Caco-2 (cell line): ENCODE measurements around the gene MAP3K13. TPM values are rescaled to one million over a fixed set of nuclear protein-coding genes. Genes with fewer than 3 reads are reported as not detected.

Experiments used
- BruUV-seq: library from RNA; stranded (reverse); fragments of 400-500 nt; replicated peaks from 2 replicates; lab custom pipeline; 2021; lab: Mats Ljungman, UMichigan
- CTCF ChIA-PET: fragments of 300-600 bp; sonication (Branson Sonifier 250); formaldehyde crosslinking; loops from one replicate; lab custom pipeline; 2022; ENCODE audit warnings: antibody characterized with exemption; lab: Charles Lee
- POLR2A ChIA-PET: fragments of 300-600 bp; sonication (Branson Sonifier 250); formaldehyde crosslinking; loops from one replicate; lab custom pipeline; 2022; ENCODE audit warnings: antibody characterized with exemption; lab: Charles Lee
- DNase-seq, 2 experiments: peaks; one replicate each; pipeline versions ENCODE4 v3.0.0 to v3.0.0-alpha.2; 2020 to 2022
- H3K27me3 ChIP-seq: replicated peaks from 2 replicates; pipeline ENCODE4 v1.6.0; 2011; ENCODE audit warnings: low read length; ENCODE audit not compliant: control insufficient read depth, insufficient read depth
- H3K36me3 ChIP-seq: 2 replicates; pipeline ENCODE4 v1.5.1; 2011; ENCODE audit warnings: low read length; ENCODE audit not compliant: control insufficient read depth, insufficient read depth
- H3K4me1 ChIP-seq: fragments of 250-450 bp; sonication (Bioruptor Pico); 2 replicates; pipeline ENCODE4 v1.5.1; 2020; ENCODE audit warnings: mild to moderate bottlenecking
- H3K4me3 ChIP-seq: 2 replicates; pipeline ENCODE4 v1.5.1; 2011; ENCODE audit warnings: low read depth, mild to moderate bottlenecking, control low read depth, low read length
- H3K9me3 ChIP-seq: fragments of 250-450 bp; sonication (Bioruptor Pico); 2 replicates; pipeline ENCODE4 v1.5.1; 2020; ENCODE audit warnings: mild to moderate bottlenecking, moderate library complexity
- H3K27ac Mint-ChIP-seq: one replicate; pipeline ENCODE4 v1.8.0; 2022; ENCODE audit warnings: mixed read lengths; ENCODE audit not compliant: unreplicated experiment
- H3K27me3 Mint-ChIP-seq: one replicate; pipeline ENCODE4 v1.8.0; 2022; ENCODE audit warnings: mixed read lengths; ENCODE audit not compliant: insufficient read depth, unreplicated experiment
- H3K36me3 Mint-ChIP-seq: one replicate; pipeline ENCODE4 v1.8.0; 2022; ENCODE audit warnings: mild to moderate bottlenecking, mixed read lengths; ENCODE audit not compliant: insufficient read depth, unreplicated experiment
- H3K4me1 Mint-ChIP-seq: one replicate; pipeline ENCODE4 v1.8.0; 2022; ENCODE audit warnings: low read depth, mixed read lengths; ENCODE audit not compliant: unreplicated experiment
- H3K4me3 Mint-ChIP-seq: one replicate; pipeline ENCODE4 v1.8.0; 2022; ENCODE audit warnings: mild to moderate bottlenecking, moderate library complexity, mixed read lengths; ENCODE audit not compliant: unreplicated experiment
- H3K9me3 Mint-ChIP-seq: one replicate; pipeline ENCODE4 v1.8.0; 2022; ENCODE audit warnings: mixed read lengths; ENCODE audit not compliant: unreplicated experiment
- intact Hi-C: fragments of 100-400 bp; cut with micrococcal nuclease; formaldehyde crosslinking; loops from one replicate; pipeline ENCODE4 v1.10.0; 2022; ENCODE audit not compliant: unreplicated experiment
- total RNA-seq: library from RNA; stranded (reverse); gene quantifications from 2 replicates; pipeline ENCODE4 v1.2.3, GENCODE V29; 2022
- TF ChIP-seq, protein P1 (sequence below), 2 experiments: fragments of 200-600 bp in 1 of 2; IDR thresholded peaks; 1 replicate in 1 of 2; 2 replicates in 1 of 2; pipeline versions ENCODE4 v1.5.1 to v1.8.0; 2011 to 2022; ENCODE audit warnings: antibody characterized with exemption in 1 of 2, control low read depth in 1 of 2, inconsistent platforms in 1 of 2, low read depth in 1 of 2, low read length in 1 of 2, mild to moderate bottlenecking in 1 of 2, moderate library complexity in 1 of 2; ENCODE audit not compliant: insufficient read depth in 1 of 2, severe bottlenecking in 1 of 2, unreplicated experiment in 1 of 2

MAP3K13 gene
- total RNA-seq, 1 experiment from 2014 or later: 20.1 TPM

DNA sequence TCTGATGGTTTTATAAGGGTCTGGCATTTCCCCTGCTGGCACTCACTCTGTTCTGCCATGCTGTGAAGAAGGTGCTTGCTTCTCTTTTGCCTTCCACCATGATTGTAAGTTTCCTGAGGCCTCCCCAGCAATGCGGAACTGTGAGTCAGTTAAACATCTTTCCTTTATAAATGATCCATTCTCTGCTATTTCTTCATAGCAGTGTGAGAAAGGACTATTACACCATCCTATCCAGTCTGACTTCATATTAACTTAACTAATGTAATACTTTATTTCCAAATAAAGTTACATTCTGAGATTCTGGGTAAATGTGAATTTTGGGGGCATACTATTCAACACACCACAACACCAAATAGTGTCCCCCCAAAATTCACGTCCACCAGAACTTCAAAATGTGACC is 22.2 kb upstream of the MAP3K13 start:
- CTCF ChIA-PET: no interaction called here
- no peak overlapping the region for H3K27ac Mint-ChIP-seq
- H3K9me3 ChIP-seq: no peaks in the 10 kb centered on the region

GRCh38 chr3:185341616-185342458 is 21.1 kb upstream of the MAP3K13 start:
- H3K27me3 Mint-ChIP-seq: no peaks in the 10 kb centered on the region
- ChIA-PET POLR2A (interaction anchor here (0.6 kb wide), 1 partner anchor 157 kb away, joined by 3 read pairs; the partner anchor contains the start of gene TMEM41A), CTCF (no interaction called here)
- no TSS peak for BruUV-seq
- no peak overlapping the region for H3K4me3 Mint-ChIP-seq
- no peak for DNase-seq
- TF ChIP-seq, protein P1, sequence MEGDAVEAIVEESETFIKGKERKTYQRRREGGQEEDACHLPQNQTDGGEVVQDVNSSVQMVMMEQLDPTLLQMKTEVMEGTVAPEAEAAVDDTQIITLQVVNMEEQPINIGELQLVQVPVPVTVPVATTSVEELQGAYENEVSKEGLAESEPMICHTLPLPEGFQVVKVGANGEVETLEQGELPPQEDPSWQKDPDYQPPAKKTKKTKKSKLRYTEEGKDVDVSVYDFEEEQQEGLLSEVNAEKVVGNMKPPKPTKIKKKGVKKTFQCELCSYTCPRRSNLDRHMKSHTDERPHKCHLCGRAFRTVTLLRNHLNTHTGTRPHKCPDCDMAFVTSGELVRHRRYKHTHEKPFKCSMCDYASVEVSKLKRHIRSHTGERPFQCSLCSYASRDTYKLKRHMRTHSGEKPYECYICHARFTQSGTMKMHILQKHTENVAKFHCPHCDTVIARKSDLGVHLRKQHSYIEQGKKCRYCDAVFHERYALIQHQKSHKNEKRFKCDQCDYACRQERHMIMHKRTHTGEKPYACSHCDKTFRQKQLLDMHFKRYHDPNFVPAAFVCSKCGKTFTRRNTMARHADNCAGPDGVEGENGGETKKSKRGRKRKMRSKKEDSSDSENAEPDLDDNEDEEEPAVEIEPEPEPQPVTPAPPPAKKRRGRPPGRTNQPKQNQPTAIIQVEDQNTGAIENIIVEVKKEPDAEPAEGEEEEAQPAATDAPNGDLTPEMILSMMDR (IDR thresholded peaks at IDR 0.05; ENCODE audit: insufficient read depth in 1 of 2, low read depth in 1 of 2, low read length in 1 of 2, severe bottlenecking in 1 of 2, unreplicated experiment in 1 of 2): no peak
- no peak overlapping the region for H3K4me3 ChIP-seq
- H3K4me1 Mint-ChIP-seq: no peaks in the 10 kb centered on the region
- H3K9me3 ChIP-seq: no peaks in the 10 kb centered on the region
- no peak overlapping the region for H3K27ac Mint-ChIP-seq
- no peaks in the 10 kb centered on the region for H3K27me3 ChIP-seq
- peaks cover 8% of the 10 kb centered on the region for H3K4me1 ChIP-seq
- intact Hi-C loops: no loop called here
- H3K36me3 ChIP-seq: no peaks in the 10 kb centered on the region
- H3K36me3 Mint-ChIP-seq: no peaks in the 10 kb centered on the region
- peaks cover 10% of the 10 kb centered on the region for H3K9me3 Mint-ChIP-seq

More for the DNA sequence above, 22.2 kb upstream of the MAP3K13 start:
- H3K4me1 ChIP-seq: peaks cover 16% of the 10 kb centered on the region
- Mint-ChIP-seq H3K4me3 (no peak overlapping the region), H3K4me1 (peaks cover 5% of the 10 kb centered on the region), H3K9me3 (peaks cover 10% of the 10 kb centered on the region), H3K36me3 (no peaks in the 10 kb centered on the region), H3K27me3 (no peaks in the 10 kb centered on the region)
- TF ChIP-seq, protein P1 (IDR thresholded peaks at IDR 0.05; ENCODE audit: insufficient read depth in 1 of 2, low read depth in 1 of 2, low read length in 1 of 2, severe bottlenecking in 1 of 2, unreplicated experiment in 1 of 2): no peak
- DNase-seq: no peak
- no peak overlapping the region for H3K4me3 ChIP-seq
- H3K27me3 ChIP-seq: no peaks in the 10 kb centered on the region
- POLR2A ChIA-PET: no interaction called here
- no peaks in the 10 kb centered on the region for H3K36me3 ChIP-seq
- BruUV-seq: no TSS peak
- intact Hi-C loops: no loop called here

DNA sequence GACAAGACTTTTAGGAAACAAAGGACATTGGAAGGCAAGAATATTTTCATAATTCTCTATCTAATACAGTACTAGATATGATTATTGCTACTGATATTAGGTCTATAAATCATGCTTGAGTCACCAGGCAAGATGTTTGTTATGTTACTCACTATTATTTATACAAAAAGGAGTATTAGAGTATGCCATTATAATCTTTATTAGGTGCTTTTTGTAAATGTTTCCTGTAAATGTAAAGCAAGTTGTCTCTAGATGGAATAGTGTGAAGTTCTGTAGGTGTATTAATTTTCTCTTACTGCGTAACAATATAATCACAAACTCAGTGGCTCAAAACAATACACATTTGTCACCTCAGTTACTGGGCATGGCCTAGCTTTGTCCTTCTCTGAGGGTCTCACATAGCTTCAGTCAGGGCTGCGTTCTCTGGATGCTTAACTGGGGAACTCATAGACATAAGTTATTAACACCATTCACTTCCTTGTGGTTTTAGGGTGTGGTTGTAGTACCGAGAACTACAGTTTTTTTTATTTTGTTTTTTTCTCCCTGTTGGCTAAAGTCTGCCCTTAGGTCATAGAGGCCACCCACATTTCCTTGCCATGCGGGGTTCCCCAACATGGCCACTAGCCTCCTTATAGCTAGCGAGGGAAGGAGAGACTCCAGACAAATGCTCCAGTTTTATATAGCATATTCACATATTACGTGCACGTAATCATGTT is 20.3 kb upstream of the MAP3K13 start:
- CTCF ChIA-PET: no interaction called here
- H3K36me3 Mint-ChIP-seq: no peaks in the 10 kb centered on the region
- DNase-seq: no peak
- intact Hi-C loops: no loop called here
- H3K4me3 Mint-ChIP-seq: no peak overlapping the region
- POLR2A ChIA-PET: no interaction called here
- no peak overlapping the region for H3K27ac Mint-ChIP-seq
- H3K4me1 ChIP-seq: peaks cover 2% of the 10 kb centered on the region
- H3K27me3 ChIP-seq: no peaks in the 10 kb centered on the region
- peaks cover 10% of the 10 kb centered on the region for H3K9me3 Mint-ChIP-seq
- no peaks in the 10 kb centered on the region for H3K4me1 Mint-ChIP-seq
- BruUV-seq: no TSS peak
- H3K36me3 ChIP-seq: no peaks in the 10 kb centered on the region
- TF ChIP-seq, protein P1 (IDR thresholded peaks at IDR 0.05; ENCODE audit: insufficient read depth in 1 of 2, low read depth in 1 of 2, low read length in 1 of 2, severe bottlenecking in 1 of 2, unreplicated experiment in 1 of 2): no peak
- H3K27me3 Mint-ChIP-seq: no peaks in the 10 kb centered on the region
- H3K4me3 ChIP-seq: no peak overlapping the region
- H3K9me3 ChIP-seq: no peaks in the 10 kb centered on the region
